Ramos (cell line): ENCODE results near the gene DFFA.

Experiments used
- in situ Hi-C: fragments of 300-500 bp; cut with MboI; formaldehyde crosslinking; loops from one replicate; pipeline ENCODE4 v1.14.3; 2022; ENCODE audit warnings: low sequenced_read_pairs; ENCODE audit not compliant: unreplicated experiment

The DFFA gene, protein sequence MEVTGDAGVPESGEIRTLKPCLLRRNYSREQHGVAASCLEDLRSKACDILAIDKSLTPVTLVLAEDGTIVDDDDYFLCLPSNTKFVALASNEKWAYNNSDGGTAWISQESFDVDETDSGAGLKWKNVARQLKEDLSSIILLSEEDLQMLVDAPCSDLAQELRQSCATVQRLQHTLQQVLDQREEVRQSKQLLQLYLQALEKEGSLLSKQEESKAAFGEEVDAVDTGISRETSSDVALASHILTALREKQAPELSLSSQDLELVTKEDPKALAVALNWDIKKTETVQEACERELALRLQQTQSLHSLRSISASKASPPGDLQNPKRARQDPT

DNA sequence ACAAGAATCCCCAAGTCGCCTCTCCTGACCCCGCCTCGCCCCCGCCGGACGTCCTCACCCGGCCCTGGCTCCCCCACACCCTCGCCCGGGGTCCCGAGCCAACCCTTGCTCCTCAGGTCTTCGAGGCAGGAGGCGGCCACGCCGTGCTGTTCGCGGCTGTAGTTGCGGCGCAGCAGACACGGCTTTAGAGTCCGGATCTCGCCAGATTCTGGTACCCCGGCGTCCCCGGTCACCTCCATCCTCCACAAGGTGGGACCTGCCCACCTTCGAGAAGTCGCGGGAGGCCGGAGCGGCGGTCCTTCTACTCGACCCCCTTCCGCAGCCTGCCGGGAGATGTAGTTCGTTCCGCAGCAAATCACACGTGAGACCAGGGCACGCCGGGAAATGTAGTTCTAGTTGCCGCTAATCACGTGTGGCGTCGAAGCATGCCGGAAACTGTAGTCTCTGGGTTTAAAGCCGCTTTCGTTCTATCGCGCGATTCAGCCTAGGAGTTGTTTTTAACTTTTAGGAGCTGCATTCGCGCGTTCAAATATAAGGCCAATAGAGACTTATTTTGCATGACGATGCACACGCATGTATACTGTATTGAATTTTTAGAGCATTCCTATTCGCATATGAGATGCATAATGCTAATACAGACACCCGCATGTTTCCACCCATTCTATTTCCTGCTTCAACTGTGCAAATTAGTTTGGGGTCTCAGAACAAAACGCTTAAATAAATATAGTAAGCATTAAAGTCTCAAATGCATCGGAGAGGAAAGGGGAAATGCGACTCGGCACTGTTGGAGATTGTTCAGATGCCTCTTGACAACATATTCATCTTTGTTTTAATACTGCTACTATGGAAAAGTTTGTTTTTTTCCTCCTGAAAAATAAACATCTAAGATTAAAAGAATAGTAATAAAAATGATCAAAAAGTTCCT is at the start of gene DFFA:
DFFA (minus strand) TSS at position 310 of the 925 bp plus-strand sequence; CDS start at position 239, 71 bp downstream.
- in situ Hi-C loops, result no loop called here

DNA sequence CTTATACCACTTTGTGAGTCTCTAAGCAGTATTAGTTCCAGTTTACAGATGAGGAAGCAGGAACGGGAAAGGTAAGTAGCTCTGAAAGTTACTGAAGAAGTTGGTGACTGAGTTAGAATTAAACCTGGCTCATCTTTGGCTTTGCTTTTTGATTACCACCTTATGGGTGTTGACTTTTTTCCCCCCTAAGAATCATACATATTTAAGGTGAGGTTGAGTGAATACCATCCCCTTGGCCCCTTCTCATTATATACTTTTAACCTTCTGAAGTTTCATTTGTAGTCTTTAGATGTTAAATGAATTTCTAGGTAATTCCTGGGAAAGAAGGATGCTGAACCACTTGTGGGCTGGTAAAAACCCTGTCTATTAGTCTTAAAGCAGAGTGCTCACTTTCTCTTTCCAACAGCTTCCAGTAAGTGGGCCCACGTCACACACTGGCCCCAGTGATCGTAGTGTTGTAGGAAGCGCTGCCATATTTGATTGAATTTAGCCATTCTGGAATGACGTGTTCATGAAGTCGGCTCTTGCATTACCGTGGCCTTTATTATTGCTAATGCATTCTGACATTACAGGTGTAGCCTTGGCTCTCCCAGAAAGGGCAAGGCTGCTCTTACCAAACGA is 49.3 kb upstream of the DFFA start:
- in situ Hi-C loops, result no loop called here

DNA sequence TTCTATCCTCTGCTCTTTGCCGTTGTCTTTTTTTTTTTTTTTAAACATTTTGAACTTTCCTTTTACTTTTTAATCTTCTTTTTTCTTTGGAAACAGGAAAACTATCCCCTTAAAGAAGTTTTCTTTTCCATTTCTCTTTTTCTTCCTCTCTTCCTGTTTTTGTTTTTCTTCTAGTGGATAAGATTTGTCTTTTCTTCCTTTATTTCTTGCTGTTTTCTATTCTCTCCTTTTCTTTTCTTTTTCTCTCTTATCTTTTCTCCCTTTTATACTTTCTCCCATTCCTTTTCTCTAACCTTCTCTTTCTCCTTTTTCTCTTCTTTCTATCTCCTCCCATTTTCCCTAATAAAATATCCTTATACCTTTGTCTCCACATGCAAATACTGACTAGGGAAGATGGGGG is 48.6 kb upstream of the DFFA start:
- in situ Hi-C loops, result no loop called here

DNA sequence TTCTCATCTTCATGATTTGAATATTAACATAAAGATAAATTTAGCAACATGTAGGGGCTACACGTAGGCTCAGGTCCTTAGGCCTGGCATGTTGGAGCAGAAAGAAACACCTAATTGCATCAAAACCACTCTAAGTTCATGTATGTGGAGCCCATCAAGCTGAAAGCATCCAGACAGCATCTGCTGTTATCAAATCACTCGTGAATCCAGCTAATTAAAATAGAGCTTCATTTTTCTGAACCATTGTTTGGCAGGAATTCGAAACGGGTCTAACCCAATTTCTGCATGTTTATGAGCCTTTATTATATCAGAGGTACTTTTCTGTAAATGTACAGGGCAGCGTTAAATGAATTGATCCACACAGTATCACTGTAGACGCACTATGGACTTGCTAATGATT is 48.2 kb upstream of the DFFA start:
- in situ Hi-C loops, result no loop called here

DNA sequence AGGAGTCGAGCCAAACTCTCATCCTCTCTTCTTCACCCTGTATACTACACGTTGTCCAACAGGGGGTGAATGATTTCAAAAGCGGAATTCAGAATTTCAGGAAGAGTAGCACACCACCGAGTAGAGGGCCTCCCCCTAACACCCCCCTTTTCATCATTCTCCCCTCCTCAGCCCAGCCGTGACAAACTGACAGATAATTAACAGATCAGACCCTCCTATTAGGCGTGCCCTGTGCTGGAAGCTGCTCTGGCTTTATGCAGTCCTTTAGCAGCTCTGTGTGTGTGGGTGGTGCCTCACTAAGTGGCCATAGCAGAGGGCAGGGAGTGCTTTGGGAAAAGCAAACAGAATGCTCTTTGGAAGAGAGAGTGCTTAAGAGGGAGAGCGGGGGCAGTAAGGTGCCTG is 46.7 kb upstream of the DFFA start:
- in situ Hi-C loops, result no loop called here

DNA sequence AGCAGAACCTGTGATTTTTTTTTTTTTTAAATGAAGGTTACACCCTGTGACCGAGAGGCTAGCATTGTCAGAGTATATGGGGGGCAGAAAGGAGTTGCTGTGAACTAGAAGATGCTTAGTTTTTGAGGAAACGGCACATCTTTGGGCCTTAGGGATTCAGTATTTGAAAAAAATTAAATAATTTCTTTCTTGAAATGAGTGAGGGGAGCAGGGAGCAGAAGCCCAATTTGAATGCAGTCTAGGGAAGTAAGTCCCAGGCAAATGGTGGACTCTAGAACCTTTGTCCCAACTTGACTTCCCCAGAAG is 45.3 kb upstream of the DFFA start:
- in situ Hi-C loops, result no loop called here

DNA sequence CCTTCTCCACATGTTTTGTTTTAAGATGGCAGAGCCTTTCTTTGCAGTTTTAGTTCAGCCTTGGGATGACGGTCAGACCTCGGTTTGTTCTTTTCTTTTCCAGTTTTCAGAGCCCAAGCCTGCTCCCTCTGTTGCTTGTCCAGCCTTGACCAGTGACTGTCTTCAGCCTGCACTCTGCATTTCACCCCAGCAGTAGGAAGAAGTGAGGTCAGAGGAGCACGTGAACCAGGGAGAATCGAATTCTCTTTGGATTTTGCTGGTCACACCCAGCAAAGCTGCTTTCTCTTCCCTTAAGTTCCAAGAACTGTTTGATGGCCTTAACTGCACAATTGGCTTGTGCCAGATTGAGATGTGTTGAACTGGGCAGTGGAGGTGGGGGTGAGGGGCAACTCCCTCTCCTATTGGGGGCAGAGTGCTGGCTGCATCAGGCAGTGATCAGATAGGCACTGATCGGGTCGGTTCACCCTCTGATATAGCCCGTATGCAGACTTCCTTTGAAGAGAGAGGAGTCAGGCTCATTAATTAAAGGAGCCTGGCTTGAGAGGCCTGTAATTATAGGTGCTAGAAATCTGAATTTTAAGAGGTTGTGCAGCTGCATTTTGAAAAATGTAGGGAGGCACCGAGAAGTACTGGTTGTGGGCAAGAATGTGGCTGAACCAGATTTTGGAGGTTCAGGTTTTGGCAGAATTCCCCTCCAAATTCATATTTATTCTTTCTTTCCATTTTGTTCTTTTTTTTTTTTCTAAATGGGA is 44.8 kb upstream of the DFFA start:
- in situ Hi-C loops, result no loop called here

DNA sequence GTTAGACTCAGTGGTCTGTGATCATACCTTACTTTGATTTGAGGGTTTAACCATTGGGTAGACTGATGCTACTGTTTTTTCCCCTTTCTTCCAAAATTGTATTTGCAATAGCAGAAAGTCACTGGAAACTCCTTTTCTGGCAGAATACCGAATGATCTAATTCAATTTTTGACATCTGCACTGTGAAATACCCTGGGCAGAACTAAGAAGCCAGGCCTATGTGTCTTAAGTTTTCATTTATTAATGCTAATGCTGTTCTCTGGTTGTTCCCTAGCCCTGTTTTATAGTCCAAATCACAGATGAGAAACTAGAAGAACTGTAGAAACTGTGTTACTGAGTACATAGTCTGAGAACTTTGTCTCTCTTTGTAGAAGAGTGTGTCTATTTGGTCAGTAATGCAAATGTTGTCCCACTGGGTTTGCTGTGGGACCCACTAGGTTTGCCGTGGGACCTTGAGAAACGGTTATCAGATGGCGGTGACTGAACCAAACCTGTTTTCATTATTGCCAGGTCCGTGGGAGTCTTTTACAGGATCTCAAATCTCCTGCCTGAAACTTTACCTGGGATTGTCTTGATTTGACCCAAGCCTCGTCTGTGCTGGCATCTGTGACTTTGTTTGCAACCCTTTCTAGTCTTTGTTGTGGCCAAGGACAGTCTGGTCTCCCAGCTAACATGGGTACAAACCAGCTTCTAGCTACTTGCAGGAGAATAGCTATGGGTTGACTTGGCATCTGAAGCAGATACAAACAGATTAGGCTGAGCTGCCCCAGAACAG is 43.8 kb upstream of the DFFA start:
- in situ Hi-C loops, result no loop called here

DNA sequence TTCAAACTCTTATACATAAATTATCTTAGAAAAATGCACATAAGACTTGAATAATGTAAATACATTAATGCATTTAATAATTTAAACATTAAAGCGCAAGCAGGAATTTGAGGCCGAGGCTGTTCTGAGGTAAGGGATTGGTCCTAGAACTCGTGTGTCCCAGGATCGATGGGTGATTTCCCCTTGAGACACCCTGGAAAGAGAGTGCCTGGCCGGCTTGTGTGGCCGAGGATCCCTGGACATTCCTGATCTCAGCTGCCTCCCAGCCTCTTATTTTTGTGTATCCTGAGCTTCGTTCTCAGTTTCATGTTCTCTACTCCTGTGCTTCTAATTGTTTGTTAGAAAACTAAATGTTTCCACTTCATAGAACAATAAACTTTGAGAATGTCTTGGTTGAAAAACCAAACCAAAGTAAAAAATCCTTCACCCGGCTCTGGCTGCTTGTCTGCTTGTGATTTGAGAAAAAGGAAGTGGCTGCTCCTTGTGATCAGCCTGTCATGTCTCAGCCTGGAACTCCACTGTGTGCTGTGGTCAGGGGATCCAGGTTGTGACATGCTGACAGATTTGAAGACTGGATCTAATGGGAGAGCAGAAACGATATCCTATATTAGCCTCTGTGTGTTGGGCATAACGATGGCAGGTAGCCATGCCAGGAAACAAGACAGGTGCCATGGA is 43.1 kb upstream of the DFFA start:
- in situ Hi-C loops, result no loop called here

DNA sequence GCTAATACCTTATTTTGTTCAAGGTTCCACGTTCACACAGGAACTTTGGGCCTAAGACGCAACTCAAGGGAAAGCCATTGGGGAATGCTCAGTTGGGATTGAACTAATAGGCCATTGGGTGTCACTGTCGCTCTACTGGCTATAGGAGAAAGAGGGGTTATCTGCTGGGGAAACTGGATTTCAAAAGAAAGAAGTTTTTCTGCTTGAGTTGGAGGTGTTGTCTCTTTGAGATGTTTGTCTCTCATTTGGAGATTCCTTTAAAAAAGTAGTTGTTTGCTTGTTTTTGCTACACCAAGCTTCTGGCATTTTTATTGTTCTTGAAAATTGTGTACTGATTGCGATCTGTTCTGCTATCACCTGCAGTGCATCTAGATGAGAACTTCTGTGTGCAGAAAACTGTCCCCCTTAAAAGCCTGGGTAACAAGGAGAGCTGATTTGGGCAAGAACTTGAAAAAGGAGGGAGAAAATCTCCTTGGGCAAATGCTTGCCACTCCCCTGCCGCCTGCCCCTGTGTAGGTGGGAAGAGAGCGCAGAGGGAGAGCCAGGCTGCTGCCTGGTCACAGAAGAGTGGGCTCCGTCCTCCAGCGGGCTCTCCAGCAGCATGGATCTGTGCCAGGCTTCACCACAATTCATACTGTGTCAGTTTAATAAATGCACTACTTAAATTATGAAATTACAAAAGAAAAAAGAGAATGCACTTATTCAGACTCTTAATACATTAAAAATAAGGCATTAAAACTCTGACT is 42.3 kb upstream of the DFFA start:
- in situ Hi-C loops, result no loop called here

DNA sequence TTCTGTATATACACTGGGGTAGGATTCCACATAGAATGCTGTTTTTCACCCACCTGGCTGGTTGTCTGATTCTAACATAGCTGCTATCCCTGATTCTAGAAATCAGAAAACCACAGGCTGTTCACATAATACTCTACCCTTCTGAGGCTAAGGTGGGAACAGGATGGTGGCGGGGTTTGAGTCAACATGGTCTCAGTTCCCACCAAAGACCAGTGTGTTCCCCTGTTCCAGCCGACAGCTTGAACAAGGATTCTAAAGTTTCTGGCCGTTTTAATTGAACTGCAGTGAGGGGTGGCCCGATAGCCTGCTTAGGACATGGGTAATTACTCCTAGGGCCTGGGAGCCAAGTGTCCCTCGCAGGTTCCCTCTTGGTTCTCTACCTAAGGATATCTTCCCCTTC is 40.9 kb upstream of the DFFA start:
- in situ Hi-C loops, result no loop called here

DNA sequence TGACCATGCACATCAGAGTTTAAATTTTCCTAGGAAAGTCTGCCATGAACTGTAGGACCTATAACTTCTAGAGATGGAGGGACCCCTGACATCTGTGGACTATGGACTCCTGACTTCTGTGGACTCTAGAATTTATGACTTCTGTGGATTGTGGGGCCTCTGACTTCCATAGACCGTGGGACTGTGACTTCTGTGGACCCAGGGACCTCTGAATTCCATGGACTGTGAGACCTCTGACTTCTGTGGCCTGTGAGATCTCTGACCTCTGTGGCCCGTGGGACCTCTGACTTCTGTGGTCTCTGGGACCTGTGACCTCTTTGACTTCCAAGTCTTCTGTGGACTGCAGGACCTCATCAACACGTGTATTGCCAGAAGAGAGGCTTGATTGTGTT is 39.2 kb upstream of the DFFA start:
- in situ Hi-C loops, result no loop called here

DNA sequence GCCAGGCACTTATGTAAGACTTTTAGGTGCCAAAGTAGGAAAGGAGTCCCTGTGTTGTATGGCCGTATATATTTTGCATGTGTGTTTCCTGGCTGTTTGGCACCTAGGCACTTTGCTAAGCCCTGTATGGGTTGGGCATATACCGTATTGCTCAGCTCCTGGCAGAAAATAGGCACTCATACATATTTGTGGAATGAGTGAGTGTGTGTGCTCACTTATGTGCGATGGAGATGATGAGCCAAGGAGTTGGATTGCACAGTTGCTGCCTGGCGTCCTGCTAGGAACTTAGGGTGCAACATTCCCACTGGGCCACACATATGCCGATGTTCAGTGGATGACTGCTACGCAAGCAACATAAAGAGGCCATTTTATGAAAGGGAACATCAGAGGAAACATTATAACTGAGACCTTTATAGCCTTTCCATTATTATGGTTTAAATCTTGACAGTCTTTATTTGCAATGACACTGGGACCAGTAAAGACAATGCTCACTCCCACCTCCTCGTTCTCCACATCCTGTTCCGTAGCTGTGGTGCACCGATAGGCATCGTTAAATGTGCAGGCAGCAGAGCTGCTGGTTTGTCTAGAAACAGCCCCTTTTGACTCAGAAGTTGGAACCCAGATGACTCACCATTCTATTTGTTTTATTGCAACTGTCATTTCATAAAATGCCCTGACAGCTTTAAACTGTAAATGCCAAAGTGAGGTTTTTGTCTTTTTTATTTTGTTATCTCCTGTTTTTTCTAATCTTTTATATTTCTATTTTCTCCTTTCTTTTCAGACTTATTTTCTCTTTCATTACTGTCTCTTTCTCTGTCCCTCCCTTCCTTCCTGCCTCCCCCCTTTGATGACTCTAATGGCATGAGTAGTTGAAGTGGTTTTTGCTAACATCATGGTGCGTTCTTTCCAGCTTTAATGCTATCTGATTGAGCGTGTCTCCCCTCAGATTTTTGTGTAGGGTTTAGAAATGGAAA is 38.5 kb upstream of the DFFA start:
- in situ Hi-C loops, result no loop called here

DNA sequence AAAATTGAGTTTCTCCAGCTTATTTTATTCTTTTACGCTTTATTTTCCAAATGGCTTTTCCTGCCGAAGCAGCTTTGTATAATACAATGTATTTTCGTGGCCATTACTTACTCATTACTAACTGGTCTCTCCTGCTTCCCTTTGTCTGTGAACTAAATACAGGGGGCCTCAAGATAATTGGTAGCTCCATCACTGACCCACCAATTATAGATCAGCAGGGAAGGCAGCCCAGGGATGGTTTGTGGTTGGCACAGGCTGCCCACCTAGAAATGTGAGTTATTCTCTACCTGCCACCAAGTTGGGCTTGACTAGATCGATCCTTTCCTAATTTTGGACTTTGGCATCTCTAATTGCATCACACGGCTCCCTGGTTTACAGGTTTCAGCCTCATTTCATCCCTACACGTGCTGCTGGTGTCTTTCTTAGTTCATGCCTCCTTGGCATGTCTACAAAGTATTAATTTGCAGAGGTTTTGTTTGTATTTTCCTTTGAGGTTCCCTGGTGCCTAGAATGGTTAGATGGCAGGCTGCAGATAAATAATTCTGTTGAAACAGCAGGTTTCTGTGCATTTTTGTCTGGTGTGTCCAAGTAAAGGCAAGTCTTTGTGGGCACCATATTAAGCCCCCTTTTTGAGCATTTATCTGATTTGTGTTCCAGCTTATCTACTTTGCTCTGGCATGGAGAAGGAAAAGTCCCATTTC is 37.6 kb upstream of the DFFA start:
- in situ Hi-C loops, result no loop called here

DNA sequence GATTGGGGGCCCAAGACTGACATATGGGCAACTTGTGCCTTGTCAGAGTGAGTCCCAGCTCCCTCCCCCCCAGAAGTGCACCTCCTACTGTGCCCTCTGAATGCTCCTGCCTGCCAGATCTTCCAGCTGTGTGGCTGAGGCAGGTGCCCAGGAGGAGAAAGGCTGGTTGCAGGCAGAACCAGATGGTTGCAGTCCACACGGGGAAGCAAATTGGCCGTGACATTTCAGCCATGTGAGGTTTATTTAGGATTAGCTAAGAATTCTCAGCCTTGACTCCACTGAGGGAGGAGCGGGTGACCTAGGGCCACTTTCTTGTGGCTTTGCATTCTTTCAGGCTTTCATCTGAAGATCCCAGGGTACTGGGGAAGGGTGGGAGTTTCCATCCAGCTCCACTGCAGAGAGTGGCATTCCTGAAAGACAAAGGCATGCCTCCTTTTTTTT is 36.2 kb upstream of the DFFA start:
- in situ Hi-C loops, result no loop called here

DNA sequence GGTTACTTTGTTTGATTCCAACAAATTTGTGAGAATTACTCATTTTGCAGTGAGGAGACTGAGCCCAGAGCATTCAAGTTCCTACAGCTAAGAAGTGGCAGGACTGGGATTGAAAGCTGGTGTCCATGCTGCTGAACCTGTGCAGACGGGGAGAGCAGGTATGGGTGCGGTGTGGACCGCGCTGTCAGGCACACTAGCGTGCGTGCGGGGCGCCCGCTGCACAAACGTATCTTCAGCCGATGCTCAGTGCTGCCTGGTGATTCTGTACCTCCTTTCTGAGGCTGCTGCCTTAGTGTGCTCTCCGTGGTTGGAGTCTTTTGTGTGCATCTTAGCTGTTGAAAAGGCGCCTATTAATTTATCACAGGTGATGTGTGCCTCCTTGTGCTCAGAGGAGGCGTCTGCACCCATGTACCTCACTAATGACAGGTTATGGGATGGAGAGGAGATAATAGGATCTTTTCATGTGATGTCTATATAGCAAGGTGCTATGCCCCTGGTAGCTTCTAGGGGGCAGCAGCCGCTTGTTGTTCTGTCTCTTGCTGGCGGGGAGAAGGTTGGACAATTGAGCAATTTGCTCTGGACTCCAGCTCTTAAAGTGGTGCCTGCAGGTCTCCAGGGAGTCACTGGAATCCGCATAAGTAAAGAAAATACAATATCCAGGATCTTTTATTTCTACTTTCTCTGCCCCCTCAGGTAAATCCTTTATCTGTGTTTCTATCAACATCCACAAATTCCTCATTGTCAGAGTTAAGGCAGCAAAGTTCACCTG is 35.0 kb upstream of the DFFA start:
- in situ Hi-C loops, result no loop called here
